Head of caudate nucleus (tissue), 42 donors: ENCODE measurements around the gene TRAPPC2.

Experiments used
- DNase-seq, 42 donors: peaks; one replicate each; pipeline versions ENCODE4 v3.0.0 to v3.0.0-alpha.2; 2020 to 2021; ENCODE audit warnings: mixed read lengths in 7 of 42
- intact Hi-C: fragments of 100-400 bp; cut with DNase I; formaldehyde crosslinking; loops from one replicate; pipeline ENCODE4 v1.15.0; 2022

The TRAPPC2 gene

DNA sequence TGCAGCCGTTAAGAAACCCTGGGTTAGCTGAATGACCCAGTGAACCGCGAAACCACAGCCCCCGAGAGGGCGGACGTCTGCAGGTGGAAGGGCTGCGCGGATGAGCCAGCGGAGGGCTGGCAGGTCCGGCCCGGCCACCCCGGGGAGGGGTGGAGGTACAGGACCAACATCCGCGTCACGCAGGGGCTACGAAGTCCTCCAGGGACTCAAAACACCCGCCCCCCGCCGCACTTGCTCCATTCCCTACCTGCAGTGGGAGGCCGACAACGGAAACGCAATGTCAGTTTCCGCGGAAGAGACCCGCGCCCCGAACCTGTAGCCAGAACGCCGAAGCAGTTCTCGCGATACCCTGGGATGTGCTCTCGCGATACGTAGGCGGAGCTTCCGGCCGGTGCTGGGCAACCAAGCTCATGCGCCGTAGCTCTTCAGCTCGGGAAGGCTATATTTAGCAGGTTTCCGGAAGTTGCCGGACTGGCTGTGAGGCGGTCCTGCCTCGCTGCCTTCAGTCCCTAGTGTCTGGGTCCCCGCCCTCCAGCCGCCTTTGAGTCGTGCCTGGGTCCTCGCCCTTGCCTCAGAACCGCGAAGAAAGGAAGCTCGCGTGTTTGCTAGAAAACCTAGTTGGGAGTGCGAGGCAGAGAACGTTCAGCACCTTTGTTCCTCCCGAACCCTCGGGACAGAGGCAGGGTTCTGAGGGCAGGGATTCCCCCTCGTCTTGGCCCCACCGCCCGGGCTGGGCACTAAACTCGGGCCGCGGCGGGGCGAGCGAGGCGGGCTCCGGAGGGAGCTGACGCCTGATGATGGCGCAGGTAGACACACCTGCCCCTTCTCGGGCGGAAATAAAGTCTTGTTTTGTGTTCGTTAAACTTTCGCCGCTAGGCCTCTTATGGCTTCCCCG lies at the start of gene TRAPPC2, which contains the start of gene OFD1:
Gene TRAPPC2 (minus strand): TSS at position 343 of the 895 bp plus-strand sequence. CDS start 14,657 bp downstream, outside the sequence.
Gene OFD1 (plus strand): TSS at position 471 of the 895 bp plus-strand sequence. CDS start 324 bp downstream, at position 795.
- peak; percentile 79 to 95 (median 89) for DNase-seq
- intact Hi-C loops = no loop called here

GRCh38 chrX:13780868-13781427 lies 46.5 kb upstream of the TRAPPC2 start:
- DNase-seq = peak in 10 of 42 donors; percentile 26 to 67 (median 43)
- intact Hi-C loops = no loop called here

DNA sequence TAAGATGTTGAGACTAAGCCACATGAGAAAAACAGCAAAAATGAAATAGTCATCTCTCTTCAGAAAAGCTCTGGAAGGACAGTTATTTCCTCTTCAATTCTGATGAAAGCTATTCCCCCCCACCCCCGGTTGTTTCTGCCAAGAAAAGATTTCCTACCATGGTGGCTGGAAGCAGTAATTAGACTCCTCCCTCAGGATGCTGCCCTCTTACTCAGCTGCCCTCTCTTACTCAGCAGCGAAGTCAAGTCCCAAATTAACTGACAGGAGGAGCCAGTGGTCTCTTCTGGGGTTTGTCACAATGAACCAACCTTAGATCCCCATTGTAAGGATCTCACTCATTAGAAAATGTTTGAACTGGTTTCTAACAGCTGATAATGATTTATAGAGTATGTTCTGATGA lies 44.5 kb upstream of the TRAPPC2 start:
- no peak for DNase-seq
- intact Hi-C loops = no loop called here

DNA sequence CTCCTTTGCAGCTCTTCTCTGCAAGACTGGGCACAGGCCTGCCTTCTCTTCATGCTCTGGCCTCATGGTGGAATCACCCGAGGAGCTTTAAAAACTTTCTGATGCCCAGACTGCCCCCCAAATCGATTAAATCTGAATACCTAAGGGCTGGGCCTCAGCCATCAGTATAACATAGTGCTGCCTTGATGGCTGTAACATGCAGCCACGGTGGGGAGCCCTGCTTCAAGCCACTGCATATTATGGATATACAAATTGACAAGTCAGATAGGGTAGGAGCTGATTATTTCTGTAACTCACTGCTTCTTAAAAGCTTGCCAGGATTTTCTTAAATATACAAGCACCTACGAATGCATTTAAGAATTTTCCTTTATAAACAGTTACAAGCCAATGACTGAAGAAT lies 42.0 kb upstream of the TRAPPC2 start:
- intact Hi-C loops = no loop called here

DNA sequence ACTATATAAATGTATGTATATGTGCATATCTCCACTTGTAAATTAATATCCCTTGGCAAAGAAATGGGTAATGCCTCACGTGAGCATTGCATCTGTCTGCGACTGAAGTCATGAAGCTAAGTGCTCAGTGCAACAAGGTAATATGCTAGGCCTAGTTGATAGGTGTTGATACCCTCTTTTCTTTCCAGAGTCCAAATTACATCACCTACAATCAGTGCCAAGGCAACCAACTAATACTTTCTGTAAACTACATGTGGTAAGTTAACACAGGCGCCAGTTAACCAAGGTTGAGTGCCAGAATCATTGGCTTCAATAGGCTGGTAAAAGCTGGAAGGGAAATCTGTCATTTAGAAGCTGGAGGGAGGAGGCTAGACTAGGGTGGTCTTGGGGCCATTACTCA lies 41.4 kb upstream of the TRAPPC2 start:
- intact Hi-C loops = no loop called here
- DNase-seq = no peak

More for the DNA sequence above, 42.0 kb upstream of the TRAPPC2 start:
- peak in 3 of 42 donors; percentile 34 to 54 (median 45) for DNase-seq

DNA sequence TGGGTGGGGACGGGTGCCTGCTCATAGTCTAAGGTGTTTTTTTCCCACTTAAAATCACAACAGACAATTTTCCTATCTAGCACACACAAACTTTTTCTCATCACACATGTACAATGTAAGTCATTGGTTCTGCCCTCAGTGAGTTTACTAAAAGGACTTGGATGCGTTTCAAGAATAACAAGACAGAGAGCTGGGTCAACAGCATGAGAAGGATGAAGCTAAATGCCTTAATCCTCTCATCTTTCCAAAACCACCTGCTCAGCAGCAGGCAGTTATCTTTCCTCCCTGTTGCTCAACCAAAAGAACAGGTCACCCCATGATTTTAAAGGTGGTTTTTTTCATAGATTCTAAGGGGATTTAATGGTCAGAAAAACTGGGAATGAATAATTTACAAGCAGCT lies 40.3 kb upstream of the TRAPPC2 start:
- no peak for DNase-seq
- intact Hi-C loops = no loop called here

- intact Hi-C loops = no loop called here
- DNase-seq = no peak
Measured at GRCh38 chrX:13770013-13770535, 35.7 kb upstream of the TRAPPC2 start.

GRCh38 chrX:13768939-13769338 lies 34.5 kb upstream of the TRAPPC2 start:
- DNase-seq = no peak
- intact Hi-C loops = loop anchor here (10.0 kb wide), 1 partner anchor 266 kb away; no protein-coding TSS in a partner anchor

DNA sequence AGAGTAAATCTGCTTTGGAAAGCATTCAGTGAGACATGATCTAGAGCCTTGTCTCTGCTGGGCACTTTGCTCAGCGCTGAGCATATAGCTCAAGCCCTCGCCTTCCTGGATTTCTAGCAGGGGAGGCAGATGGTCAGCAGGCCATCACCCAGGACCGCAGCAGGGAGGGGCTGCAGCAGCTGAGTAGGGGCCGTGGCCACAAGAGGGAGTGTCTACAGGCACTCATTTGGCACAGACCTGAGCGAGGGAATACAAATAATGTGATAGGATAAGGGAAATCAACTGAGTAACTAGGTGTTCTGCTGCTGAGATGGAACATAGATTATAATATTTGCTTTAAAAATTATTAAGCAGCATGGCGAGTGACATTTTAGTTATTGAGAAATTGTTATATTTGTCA lies 30.3 kb upstream of the TRAPPC2 start:
- peak in 33 of 42 donors; percentile 28 to 77 (median 56) for DNase-seq

GRCh38 chrX:13764281-13764680 lies 29.9 kb upstream of the TRAPPC2 start:
- intact Hi-C loops = loop anchor here (10.0 kb wide), 1 partner anchor 271 kb away; no protein-coding TSS in a partner anchor
- peak in 3 of 42 donors; percentile 22 to 47 (median 41) for DNase-seq

More for the DNA sequence above, 30.3 kb upstream of the TRAPPC2 start:
- intact Hi-C loops = loop anchor here (10.0 kb wide), 1 partner anchor 270 kb away; no protein-coding TSS in a partner anchor

- peak in 37 of 42 donors; percentile 16 to 81 (median 60) for DNase-seq
Measured at GRCh38 chrX:13763489-13763888, 29.1 kb upstream of the TRAPPC2 start.

GRCh38 chrX:13761606-13762414 lies 27.4 kb upstream of the TRAPPC2 start:
- intact Hi-C loops = loop anchor here (10.0 kb wide), 1 partner anchor 273 kb away; no protein-coding TSS in a partner anchor
- no peak for DNase-seq

More at GRCh38 chrX:13763489-13763888, 29.1 kb upstream of the TRAPPC2 start:
- intact Hi-C loops = loop anchor here (10.0 kb wide), 1 partner anchor 271 kb away; no protein-coding TSS in a partner anchor

- DNase-seq = peak in 6 of 42 donors; percentile 9 to 51 (median 37)
- intact Hi-C loops = loop anchor here (10.0 kb wide), 1 partner anchor 274 kb away; no protein-coding TSS in a partner anchor
Measured at GRCh38 chrX:13760426-13760825, 26.0 kb upstream of the TRAPPC2 start.

GRCh38 chrX:13759152-13759718 lies 24.8 kb upstream of the TRAPPC2 start:
- intact Hi-C loops = no loop called here

DNA sequence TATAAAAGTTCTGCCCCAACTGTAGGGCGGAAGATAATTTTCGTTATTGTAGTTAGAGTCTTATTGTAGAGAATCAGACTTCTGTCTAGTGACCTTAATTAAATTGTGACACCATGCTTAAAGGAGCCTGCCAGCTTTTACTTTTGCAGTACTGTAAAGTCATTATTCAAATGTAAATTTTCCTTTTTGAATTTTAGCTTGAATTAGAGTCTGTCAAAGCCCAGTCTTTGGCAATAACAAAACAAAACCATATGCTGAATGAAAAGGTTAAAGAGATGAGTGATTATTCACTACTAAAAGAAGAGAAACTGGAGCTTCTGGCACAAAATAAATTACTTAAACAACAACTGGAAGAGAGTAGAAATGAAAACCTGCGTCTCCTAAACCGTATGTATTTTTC lies 22.0 kb upstream of the TRAPPC2 start:
- intact Hi-C loops = no loop called here
- DNase-seq = no peak

More at GRCh38 chrX:13759152-13759718, 24.8 kb upstream of the TRAPPC2 start:
- no peak for DNase-seq

- intact Hi-C loops = no loop called here
Measured at GRCh38 chrX:13755254-13755653, 20.8 kb upstream of the TRAPPC2 start.

DNA sequence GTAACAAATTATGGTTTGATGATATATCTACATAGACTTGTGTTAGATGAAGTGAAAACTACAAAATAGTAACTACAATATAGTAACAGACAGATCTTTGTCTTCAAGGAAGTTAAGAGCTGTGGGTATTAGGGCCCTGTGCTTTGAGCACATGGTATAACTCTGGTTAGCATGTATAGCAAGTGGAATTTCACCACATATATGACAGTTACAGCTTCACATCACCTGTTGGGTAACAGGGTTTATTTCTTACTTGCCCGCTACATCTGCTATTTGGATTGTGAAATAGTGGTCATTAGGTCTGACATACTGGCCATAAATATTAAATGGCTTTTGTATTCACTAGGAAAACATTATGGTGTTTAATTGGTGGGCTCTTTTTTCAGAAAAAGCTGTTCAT lies 20.3 kb upstream of the TRAPPC2 start:
- DNase-seq = no peak
- intact Hi-C loops = no loop called here

More at GRCh38 chrX:13755254-13755653, 20.8 kb upstream of the TRAPPC2 start:
- DNase-seq = no peak

DNA sequence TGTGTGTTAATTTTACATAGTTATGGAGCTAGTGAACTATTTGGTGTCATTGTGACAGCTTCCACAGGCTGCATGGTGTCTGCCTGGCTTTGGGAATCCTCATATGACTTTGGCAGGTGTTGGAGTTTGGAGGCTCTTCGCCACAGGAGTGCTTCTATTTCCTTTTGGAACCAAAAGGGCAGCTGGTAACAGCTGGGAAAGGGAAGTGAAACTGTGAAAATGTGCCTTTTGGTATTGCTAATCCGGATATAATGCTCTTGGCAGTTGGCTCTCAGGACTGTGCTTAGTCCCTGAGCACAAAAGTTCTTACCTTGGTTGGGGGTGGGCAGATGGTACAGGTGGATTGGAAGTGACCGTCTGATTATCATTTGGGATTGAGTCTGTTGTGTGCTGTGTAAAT lies 18.2 kb upstream of the TRAPPC2 start:
- intact Hi-C loops = no loop called here
- DNase-seq = no peak
